KMS-11 (cell line): ENCODE results near the gene ZNF581.
A peak's percentile ranks its signal among the peaks of the same experiment; 100 is the strongest.

ENCODE experiments used
- H2AFZ ChIP-seq: fragments of 200-600 bp; sonication (generic); 2 replicates; pipeline ENCODE4 v1.6.1; 2016; ENCODE audit warnings: antibody characterized with exemption, mixed run types, low read depth
- H3K27ac ChIP-seq: fragments of 200-600 bp; sonication (generic); 2 replicates; pipeline ENCODE4 v1.6.1; 2016; ENCODE audit warnings: mild to moderate bottlenecking, mixed run types
- H3K27me3 ChIP-seq: fragments of 200-600 bp; sonication (generic); 2 replicates; pipeline ENCODE4 v1.6.1; 2017; ENCODE audit warnings: mild to moderate bottlenecking, low read depth, mixed run types, moderate library complexity; ENCODE audit not compliant: insufficient read depth
- H3K36me3 ChIP-seq: fragments of 200-600 bp; sonication (generic); 2 replicates; pipeline ENCODE4 v1.6.1; 2017; ENCODE audit warnings: mild to moderate bottlenecking, mixed run types; ENCODE audit not compliant: insufficient read depth
- H3K4me1 ChIP-seq: fragments of 200-600 bp; sonication (generic); 2 replicates; pipeline ENCODE4 v1.6.1; 2016; ENCODE audit warnings: mild to moderate bottlenecking, low read depth, mixed run types; ENCODE audit not compliant: poor library complexity, severe bottlenecking
- H3K4me2 ChIP-seq: fragments of 200-600 bp; sonication (generic); 2 replicates; pipeline ENCODE4 v1.7.0; 2016; ENCODE audit warnings: mild to moderate bottlenecking, mixed run types
- H3K4me3 ChIP-seq: fragments of 200-600 bp; sonication (generic); IDR thresholded peaks from 2 replicates; pipeline ENCODE4 v1.6.1; 2017; ENCODE audit warnings: low read depth, low read length, mixed read lengths; ENCODE audit not compliant: insufficient read depth
- H3K79me2 ChIP-seq: fragments of 200-600 bp; sonication (generic); 2 replicates; pipeline ENCODE4 v1.6.1; 2016; ENCODE audit warnings: low read depth, mixed run types; ENCODE audit not compliant: insufficient read depth
- H3K9ac ChIP-seq: fragments of 200-600 bp; sonication (generic); 2 replicates; pipeline ENCODE4 v1.6.1; 2016; ENCODE audit warnings: mild to moderate bottlenecking, mixed run types
- H4K20me1 ChIP-seq: fragments of 200-600 bp; sonication (generic); 2 replicates; pipeline ENCODE4 v1.6.1; 2016; ENCODE audit warnings: mild to moderate bottlenecking, mixed run types; ENCODE audit not compliant: insufficient read depth
- TF ChIP-seq, protein P1 (sequence below): fragments of 200-600 bp; sonication (generic); conservative IDR thresholded peaks from 2 replicates; pipeline ENCODE4 v1.6.1; 2017; ENCODE audit warnings: low read depth, mild to moderate bottlenecking, antibody characterized with exemption, low read length, moderate library complexity, mixed read lengths

Gene ZNF581

DNA sequence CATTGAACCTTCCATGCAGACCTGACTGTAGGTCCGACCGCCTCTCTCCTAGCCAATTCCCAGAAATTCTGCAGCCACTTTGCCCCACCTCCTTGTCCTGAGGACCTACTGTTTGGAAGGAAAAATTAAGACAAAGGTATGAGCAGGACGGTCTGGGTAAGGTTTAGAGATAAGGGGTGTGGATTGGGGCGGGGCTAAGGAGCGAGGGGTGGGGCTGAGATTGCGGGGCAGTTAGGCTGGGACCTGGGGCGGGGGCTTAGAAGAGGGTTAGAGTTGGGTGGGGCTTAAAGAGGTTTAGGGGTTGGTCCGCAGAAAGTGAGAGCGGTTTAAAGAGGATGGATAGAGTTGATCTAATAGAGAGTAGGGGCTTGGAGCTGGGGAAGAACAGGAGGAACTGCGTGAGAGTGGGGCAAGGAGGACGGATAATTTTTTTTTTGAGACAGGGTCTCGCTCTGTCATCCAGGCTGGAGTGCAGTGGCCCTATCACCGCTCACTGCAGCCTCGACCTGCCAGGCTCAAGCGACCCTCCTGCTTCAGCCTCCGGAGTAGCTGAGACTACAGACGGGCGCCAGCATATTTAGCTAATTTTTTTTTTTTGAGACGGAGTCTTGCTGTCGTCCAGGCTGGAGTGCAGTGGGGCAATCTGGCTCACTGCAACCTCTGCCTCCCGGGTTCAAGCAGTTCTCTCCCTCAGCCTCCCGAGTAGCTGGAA, 39.7 kb upstream of the ZNF581 start:
- H3K4me3 ChIP-seq = no peak overlapping the region
- H4K20me1 ChIP-seq = no peaks in the 10 kb centered on the region
- H3K9ac ChIP-seq = no peak overlapping the region
- H2AFZ ChIP-seq = peak overlapping the region; percentile 53; the same call in 1 of the 2 replicates
- peaks cover 15% of the 10 kb centered on the region for H3K4me1 ChIP-seq
- TF ChIP-seq, protein P1, sequence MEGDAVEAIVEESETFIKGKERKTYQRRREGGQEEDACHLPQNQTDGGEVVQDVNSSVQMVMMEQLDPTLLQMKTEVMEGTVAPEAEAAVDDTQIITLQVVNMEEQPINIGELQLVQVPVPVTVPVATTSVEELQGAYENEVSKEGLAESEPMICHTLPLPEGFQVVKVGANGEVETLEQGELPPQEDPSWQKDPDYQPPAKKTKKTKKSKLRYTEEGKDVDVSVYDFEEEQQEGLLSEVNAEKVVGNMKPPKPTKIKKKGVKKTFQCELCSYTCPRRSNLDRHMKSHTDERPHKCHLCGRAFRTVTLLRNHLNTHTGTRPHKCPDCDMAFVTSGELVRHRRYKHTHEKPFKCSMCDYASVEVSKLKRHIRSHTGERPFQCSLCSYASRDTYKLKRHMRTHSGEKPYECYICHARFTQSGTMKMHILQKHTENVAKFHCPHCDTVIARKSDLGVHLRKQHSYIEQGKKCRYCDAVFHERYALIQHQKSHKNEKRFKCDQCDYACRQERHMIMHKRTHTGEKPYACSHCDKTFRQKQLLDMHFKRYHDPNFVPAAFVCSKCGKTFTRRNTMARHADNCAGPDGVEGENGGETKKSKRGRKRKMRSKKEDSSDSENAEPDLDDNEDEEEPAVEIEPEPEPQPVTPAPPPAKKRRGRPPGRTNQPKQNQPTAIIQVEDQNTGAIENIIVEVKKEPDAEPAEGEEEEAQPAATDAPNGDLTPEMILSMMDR = no peak
- peak overlapping the region; percentile 48 for H3K27ac ChIP-seq
- H3K27me3 ChIP-seq = no peaks in the 10 kb centered on the region
- 0 out of 2 replicates have a peak, but pooled peaks cover 15% of the 10 kb centered on the region for H3K79me2 ChIP-seq
- H3K4me2 ChIP-seq = peak overlapping the region; percentile 55
- H3K36me3 ChIP-seq = no peaks in the 10 kb centered on the region

DNA sequence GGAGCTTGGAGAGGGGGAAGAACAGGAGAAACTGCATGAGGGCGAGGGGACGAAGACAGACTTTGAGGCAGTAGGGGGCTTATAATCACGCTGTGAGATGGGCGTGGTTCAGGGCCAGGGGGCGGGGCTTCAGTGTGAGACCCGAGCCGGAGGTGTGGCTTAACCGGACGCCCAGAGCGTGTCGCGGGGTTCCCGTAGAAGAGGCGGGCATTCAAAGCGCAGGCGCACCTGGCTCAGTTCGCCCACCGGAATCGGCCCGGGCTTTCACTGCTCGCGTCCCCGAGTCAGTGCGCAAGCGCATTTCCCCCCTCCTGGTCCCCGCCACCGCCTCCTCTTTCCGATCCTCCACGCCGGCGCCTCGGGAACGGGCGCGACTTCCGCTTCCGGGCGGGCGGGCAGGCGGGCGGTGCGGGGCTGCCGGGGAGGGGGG, 38.2 kb upstream of the ZNF581 start:
- peak overlapping the region; percentile 48 for H3K27ac ChIP-seq
- H3K79me2 ChIP-seq = 0 out of 2 replicates have a peak, but pooled peaks cover 15% of the 10 kb centered on the region
- H3K4me1 ChIP-seq = peaks cover 15% of the 10 kb centered on the region
- no peaks in the 10 kb centered on the region for H3K36me3 ChIP-seq
- no peak overlapping the region for H3K4me3 ChIP-seq
- H3K9ac ChIP-seq = no peak overlapping the region
- peak overlapping the region; percentile 55; the same call in 1 of the 2 replicates for H3K4me2 ChIP-seq
- no peak overlapping the region for H2AFZ ChIP-seq
- no peaks in the 10 kb centered on the region for H4K20me1 ChIP-seq
- no peaks in the 10 kb centered on the region for H3K27me3 ChIP-seq
- TF ChIP-seq, protein P1 = no peak

DNA sequence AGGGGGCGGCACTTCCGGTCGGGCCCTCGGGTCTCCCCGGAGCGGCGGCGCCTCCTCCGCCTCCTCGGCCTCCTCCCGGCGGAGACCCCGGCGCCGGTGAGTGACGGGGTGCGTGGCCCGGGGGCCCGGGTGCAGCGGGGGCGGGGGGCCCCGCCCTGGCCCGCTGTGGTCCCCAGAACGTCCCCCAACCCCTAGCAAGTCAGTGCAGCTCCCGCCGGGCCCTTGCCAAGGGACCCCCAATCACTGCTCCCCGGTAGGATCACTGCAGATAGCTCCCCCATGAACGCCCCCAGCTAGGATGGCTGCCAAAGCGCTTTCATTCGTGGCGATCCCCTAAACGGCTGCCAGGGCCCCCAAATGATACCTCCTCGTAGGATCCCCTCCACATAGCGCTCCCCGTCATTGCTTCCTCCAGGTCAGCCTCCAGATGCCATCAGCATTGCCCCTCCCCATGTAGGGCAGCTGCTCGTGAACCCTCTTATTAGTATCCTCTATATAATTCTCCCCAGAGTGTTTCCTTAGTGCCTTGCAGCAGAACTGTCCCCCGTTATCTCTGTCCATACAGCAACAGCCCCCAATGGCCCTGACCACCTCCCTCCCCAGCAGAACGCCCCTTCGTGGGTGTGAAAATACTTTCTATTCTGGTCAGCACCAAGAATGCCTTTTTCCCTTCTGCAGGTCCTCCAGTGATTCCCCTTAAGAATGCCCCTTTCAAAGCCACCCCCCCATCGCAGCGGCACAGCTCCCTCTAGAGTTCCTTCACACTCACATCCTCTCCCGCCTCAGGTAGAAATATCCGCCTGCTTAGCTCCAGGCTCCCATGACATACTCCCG, 37.6 kb upstream of the ZNF581 start, which contains the start of gene ZNF865:
Gene ZNF865 (plus strand): TSS at position 11 of the 834 bp plus-strand sequence. CDS start 7,972 bp downstream, outside the sequence.
- TF ChIP-seq, protein P1 = peak; percentile 90
- Histone ChIP-seq H3K9ac (peak within 1 kb of the TSS; percentile 69), H3K4me3 (no peak within 1 kb of the TSS), H3K4me2 (peak within 1 kb of the TSS; percentile 77), H4K20me1 (no peaks in the 10 kb centered on the region), H3K27ac (peak within 1 kb of the TSS; percentile 70), H3K27me3 (no peaks in the 10 kb centered on the region), H3K36me3 (no peaks in the 10 kb centered on the region), H2AFZ (peak within 1 kb of the TSS; percentile 53), H3K79me2 (0 out of 2 replicates have a peak, but pooled peaks cover 15% of the 10 kb centered on the region), H3K4me1 (peaks cover 15% of the 10 kb centered on the region)

DNA sequence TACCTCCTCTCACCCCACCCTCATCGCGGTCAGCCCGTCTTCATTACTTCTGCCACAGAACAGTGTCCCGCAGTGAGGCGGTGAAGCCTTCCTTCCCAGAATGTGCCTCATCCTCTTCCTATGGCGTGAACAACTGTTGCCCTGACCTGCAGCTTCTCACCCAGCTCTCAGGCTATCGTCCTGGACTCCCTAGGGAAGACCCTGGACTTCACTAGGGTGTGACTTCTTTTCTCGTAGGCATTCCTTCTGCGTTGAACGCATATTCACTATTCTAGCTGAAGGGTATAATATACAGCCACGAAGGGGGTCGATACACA, 37.0 kb upstream of the ZNF581 start:
- peak overlapping the region; percentile 70; the same call in 1 of the 2 replicates for H3K27ac ChIP-seq
- peak overlapping the region; percentile 19; the same call in 1 of the 2 replicates for H3K9ac ChIP-seq

More for the DNA sequence above, 37.0 kb upstream of the ZNF581 start:
- TF ChIP-seq, protein P1 = peak; percentile 37; the same call in 1 of the 2 replicates
- H4K20me1 ChIP-seq = no peaks in the 10 kb centered on the region
- 0 out of 2 replicates have a peak, but pooled peaks cover 15% of the 10 kb centered on the region for H3K79me2 ChIP-seq
- H2AFZ ChIP-seq = no peak overlapping the region
- no peaks in the 10 kb centered on the region for H3K36me3 ChIP-seq
- H3K4me1 ChIP-seq = peaks cover 17% of the 10 kb centered on the region
- H3K4me2 ChIP-seq = peak overlapping the region; percentile 77
- no peaks in the 10 kb centered on the region for H3K27me3 ChIP-seq
- no peak overlapping the region for H3K4me3 ChIP-seq
